A549 (cell line): ENCODE data around the gene CFAP73. TPM values are rescaled to one million over a fixed set of nuclear protein-coding genes. Genes with fewer than 3 reads are reported as not detected.
"Not testable (repeated sequence)": the region's sequence is repeated elsewhere in the genome, so short reads cannot be mapped to it uniquely, and the experiment has no call there.

Experiments
- ATAC-seq, 2 experiments: fragments of 200-7000 bp in 1 of 2; fragments of >200 bp in 1 of 2; cut with Nextera tagmentation in 1 of 2; cut with Tn5 transposase in 1 of 2; 3 replicates each; pipeline versions ENCODE4 v1.8.0 to v1.9.1; 2018 to 2020; ENCODE audit warnings: mild to moderate bottlenecking in 1 of 2, moderate library complexity in 1 of 2
- CTCF ChIA-PET: fragments of 300-600 bp; sonication (Branson Sonifier 250); formaldehyde crosslinking; extraction: SDS; loops from one replicate; lab custom pipeline; 2021; ENCODE audit warnings: antibody characterized with exemption, inconsistent platforms; lab: Yijun Ruan, JAX
- POLR2A ChIA-PET: fragments of 350-600 bp; formaldehyde crosslinking; extraction: SDS; loops from one replicate; lab custom pipeline; 2021; ENCODE audit warnings: antibody characterized with exemption, inconsistent platforms; lab: Yijun Ruan, JAX
- DNase-seq, 2 experiments: peaks; one replicate each; pipeline versions ENCODE4 v3.0.0 to v3.0.0-alpha.2; 2011 to 2016; ENCODE audit warnings: low read depth in 1 of 2, low spot score in 1 of 2
- FAIRE-seq: peaks from 2 replicates; lab custom pipeline; 2011; peaks lifted over from hg19 to GRCh38; lab: Jason Lieb, UNC
- H3K27ac ChIP-seq, 2 experiments: fragments of >200 bp; sonication (Bioruptor Twin); formaldehyde crosslinking; 3 replicates each; pipeline ENCODE4 v1.5.1; 2016 to 2017
- H3K4me1 ChIP-seq: fragments of >200 bp; sonication (Bioruptor Twin); formaldehyde crosslinking; 3 replicates; pipeline ENCODE4 v1.6.1; 2016
- H3K4me2 ChIP-seq: fragments of >200 bp; sonication (Bioruptor Twin); formaldehyde crosslinking; 3 replicates; pipeline ENCODE4 v1.6.1; 2016
- H3K4me3 ChIP-seq: fragments of >200 bp; sonication (Bioruptor Twin); formaldehyde crosslinking; 3 replicates; pipeline ENCODE4 v1.5.1; 2016
- H3K9me3 ChIP-seq: fragments of >200 bp; sonication (Bioruptor Twin); formaldehyde crosslinking; 3 replicates; pipeline ENCODE4 v1.6.1; 2016
- CBX2 ChIP-seq: fragments of 200-600 bp; sonication (generic); IDR thresholded peaks from 2 replicates; pipeline ENCODE4 v1.6.1; 2016; ENCODE audit warnings: low read depth, mild to moderate bottlenecking, borderline replicate concordance
- EP300 ChIP-seq, 2 experiments: fragments of >200 bp; sonication (Bioruptor Twin); formaldehyde crosslinking; IDR thresholded peaks; 2 replicates in 1 of 2; 3 replicates in 1 of 2; pipeline ENCODE4 v1.6.1; 2016 to 2017
- ESRRA ChIP-seq: fragments of 150-350 bp; IDR thresholded peaks from 2 replicates; pipeline ENCODE4 v1.6.1; 2014; ENCODE audit warnings: mild to moderate bottlenecking, low read length, borderline replicate concordance
- FOSL2 ChIP-seq, 2 experiments: fragments of 450-650 bp in 1 of 2; fragments of >200 bp in 1 of 2; sonication (Bioruptor Twin) in 1 of 2; formaldehyde crosslinking; IDR thresholded peaks; 2 replicates each; pipeline versions ENCODE4 v1.5.0 to v1.6.1; 2016 to 2020; ENCODE audit warnings: mild to moderate bottlenecking in 1 of 2, moderate library complexity in 1 of 2
- HDAC2 ChIP-seq: fragments of 200-600 bp; sonication (generic); IDR thresholded peaks from 2 replicates; pipeline ENCODE4 v1.6.1; 2016
- JUN ChIP-seq, 2 experiments: fragments of >200 bp; sonication (Bioruptor Twin); formaldehyde crosslinking; IDR thresholded peaks; 2 replicates in 1 of 2; 3 replicates in 1 of 2; pipeline ENCODE4 v1.6.1; 2016 to 2017
- JUNB ChIP-seq: fragments of >200 bp; sonication (Bioruptor Twin); formaldehyde crosslinking; IDR thresholded peaks from 2 replicates; pipeline ENCODE4 v1.6.1; 2016
- KDM1A ChIP-seq: fragments of 200-600 bp; sonication (generic); IDR thresholded peaks from 2 replicates; pipeline ENCODE4 v1.6.1; 2016; ENCODE audit warnings: low read depth, mild to moderate bottlenecking
- MAFK ChIP-seq: fragments of 450-650 bp; IDR thresholded peaks from 2 replicates; pipeline ENCODE4 v1.6.1; 2014; ENCODE audit not compliant: partially characterized antibody
- PHF8 ChIP-seq: fragments of 200-600 bp; sonication (generic); IDR thresholded peaks from 2 replicates; pipeline ENCODE4 v1.6.1; 2016; ENCODE audit warnings: low read depth, mild to moderate bottlenecking, antibody characterized with exemption, moderate library complexity, borderline replicate concordance
- RAD21 ChIP-seq, 2 experiments: fragments of >200 bp in 1 of 2; sonication (Bioruptor Twin) in 1 of 2; formaldehyde crosslinking in 1 of 2; IDR thresholded peaks in 1 of 2; conservative IDR thresholded peaks in 1 of 2; 2 replicates in 1 of 2; 3 replicates in 1 of 2; pipeline ENCODE4 v1.6.1; 2012 to 2018; ENCODE audit warnings: inconsistent platforms in 1 of 2
- RARB ChIP-seq: fragments of 250-450 bp; sonication (Bioruptor Pico); IDR thresholded peaks from 2 replicates; pipeline ENCODE4 v1.8.0; 2021; ENCODE audit warnings: mild to moderate bottlenecking, moderate library complexity
- RNF2 ChIP-seq: fragments of 200-600 bp; sonication (generic); IDR thresholded peaks from 2 replicates; pipeline ENCODE4 v1.6.1; 2016; ENCODE audit warnings: low read depth, mild to moderate bottlenecking, antibody characterized with exemption, moderate library complexity, borderline replicate concordance
- SREBF2 ChIP-seq: fragments of 450-650 bp; IDR thresholded peaks from 2 replicates; pipeline ENCODE4 v1.6.1; 2014; ENCODE audit warnings: mild to moderate bottlenecking, moderate library complexity
- ZFP36 ChIP-seq: fragments of 450-650 bp; IDR thresholded peaks from 2 replicates; pipeline ENCODE4 v1.6.1; 2014; ENCODE audit warnings: borderline replicate concordance; ENCODE audit not compliant: partially characterized antibody
- WGBS: methylation state at CpG from one replicate; pipeline ENCODE4 v1.1.6; 2017; ENCODE audit errors: missing lambda C conversion rate; 5-methylcytosine and 5-hydroxymethylcytosine counted together
- polyA plus RNA-seq, 4 experiments: library from polyadenylated mRNA; depleted of rRNA in 3 of 4; stranded (reverse); fragments of >200 nt; fragmentation: RNase III in 1 of 4; extraction: RNeasy Plus Mini Kit Qiagen cat#74134 plus additional on column Dnase treatment in 1 of 4; gene quantifications; 2 replicates in 3 of 4; 3 replicates in 1 of 4; pipeline ENCODE4 v1.2.3, GENCODE V29; 2011 to 2017
- TF ChIP-seq, protein P1 (sequence below): fragments of 250-450 bp; sonication (Bioruptor Pico); IDR thresholded peaks from 2 replicates; pipeline ENCODE4 v1.5.0; 2020; ENCODE audit warnings: low read depth, mild to moderate bottlenecking, moderate library complexity
- TF ChIP-seq, protein P2 (sequence below): fragments of >200 bp; sonication (Bioruptor Twin); formaldehyde crosslinking; IDR thresholded peaks from 3 replicates; pipeline ENCODE4 v1.5.1; 2016
- TF ChIP-seq, protein P3 (sequence below): fragments of 150-350 bp; IDR thresholded peaks from 2 replicates; pipeline ENCODE4 v1.6.1; 2014; ENCODE audit warnings: low read depth, mild to moderate bottlenecking, low read length
- TF ChIP-seq, protein P4 (sequence below): fragments of 450-650 bp; IDR thresholded peaks from 2 replicates; pipeline ENCODE4 v1.6.1; 2014; ENCODE audit warnings: antibody characterized with exemption

CFAP73 gene
- polyA plus RNA-seq, 2 of the 4 experiments (the other 2 are of a cell fraction): 0.05 TPM; not detected in 1

DNA sequence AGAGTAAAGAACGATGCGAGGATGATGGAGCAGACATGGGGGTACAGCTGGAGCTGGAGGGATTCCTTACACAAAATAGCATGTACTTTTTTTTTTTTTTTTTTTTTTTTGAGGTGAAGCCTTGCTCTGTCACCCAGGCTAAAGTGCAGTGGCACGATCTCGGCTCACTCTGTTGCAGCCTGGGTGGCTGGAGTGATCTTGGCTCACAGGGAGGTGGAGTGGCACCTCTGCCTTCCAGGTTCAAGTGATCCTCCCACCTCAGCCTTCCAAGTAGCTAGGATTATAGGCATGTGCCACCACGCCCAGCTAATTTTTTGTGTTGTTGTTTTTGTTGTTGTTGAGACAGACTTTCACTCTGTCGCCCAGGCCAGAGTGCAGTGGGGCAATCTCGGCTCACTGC, 8.8 kb upstream of the CFAP73 start (continued):
- TF ChIP-seq JUNB: no peak
- TF ChIP-seq JUN (IDR thresholded peaks at IDR 0.05): no peak
- no peak for TF ChIP-seq EP300 (IDR thresholded peaks at IDR 0.05)

DNA sequence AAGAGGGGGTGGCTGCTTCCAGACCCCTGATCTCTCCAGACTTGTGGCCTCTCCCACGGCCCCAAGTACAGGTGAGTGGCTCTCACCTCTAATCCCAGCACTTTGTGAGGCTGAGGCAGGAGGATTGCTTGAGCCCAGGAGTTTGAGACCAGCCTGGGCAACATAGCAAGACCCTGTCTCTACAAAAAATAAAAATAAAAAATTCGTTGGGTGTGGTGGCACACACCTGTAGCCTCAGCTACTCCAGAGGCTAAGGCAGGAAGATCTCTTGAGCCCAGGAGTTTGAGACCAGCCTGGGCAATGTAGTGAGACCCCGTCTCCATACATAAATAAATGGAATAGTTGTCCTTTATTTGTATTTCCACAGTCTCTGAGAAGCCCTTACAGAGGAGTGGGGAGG, 7.8 kb upstream of the CFAP73 start:
- WGBS: 45% methylated on average over 2 of the region's 3 CpGs
- H3K4me2 ChIP-seq, FAIRE-seq, H3K4me3 ChIP-seq, H3K4me1 ChIP-seq, H3K9me3 ChIP-seq, DNase-seq, ATAC-seq, H3K27ac ChIP-seq, POLR2A ChIA-PET: not testable (repeated sequence)
- CTCF ChIA-PET: interaction anchor here (1.1 to 6.4 kb wide), 3 partner anchors 10 to 43 kb away, joined by 3 to 55 read pairs (median 3); partner anchors contain the start of gene CFAP73

DNA sequence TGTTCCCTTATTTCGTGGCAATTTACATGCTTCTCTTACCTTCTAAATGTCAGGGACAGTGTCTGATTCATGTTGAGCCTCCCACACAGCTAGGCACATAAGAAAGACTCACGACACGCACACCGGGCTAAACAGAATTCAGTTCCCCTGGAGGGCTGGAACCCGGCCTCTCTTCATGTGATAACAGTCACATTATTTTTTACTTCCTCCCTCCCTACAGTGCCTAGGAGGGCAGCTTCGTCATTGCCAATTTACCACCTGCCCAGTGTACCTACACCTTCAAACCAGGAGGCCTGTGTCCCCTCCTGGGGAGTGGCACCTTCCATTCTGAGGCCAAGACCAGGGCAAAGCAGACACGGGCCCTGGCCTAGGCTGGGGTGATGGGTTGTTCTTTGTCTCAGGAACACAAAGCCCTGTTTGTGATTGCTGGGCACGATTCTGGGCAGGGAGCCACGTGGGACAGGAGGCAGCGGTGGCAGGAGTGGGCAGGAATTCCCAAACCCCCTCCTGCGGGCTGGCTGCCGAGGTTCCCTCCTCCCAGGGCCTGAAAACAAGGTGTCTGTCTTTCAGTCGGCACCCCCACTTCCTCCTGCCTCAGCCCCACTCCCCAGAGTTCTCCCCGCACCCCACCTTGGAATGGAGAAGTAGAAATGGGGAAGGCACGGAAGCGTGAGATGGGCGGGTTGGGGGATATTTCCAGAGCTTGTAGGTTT, 7.2 kb upstream of the CFAP73 start:
- no peak for DNase-seq
- CTCF ChIA-PET: interaction anchor here (0.6 to 6.4 kb wide), 5 partner anchors 9 to 43 kb away, joined by 3 to 55 read pairs (median 3); partner anchors contain the start of gene CFAP73
- no peak for TF ChIP-seq EP300 (IDR thresholded peaks at IDR 0.05)
- TF ChIP-seq, protein P1, sequence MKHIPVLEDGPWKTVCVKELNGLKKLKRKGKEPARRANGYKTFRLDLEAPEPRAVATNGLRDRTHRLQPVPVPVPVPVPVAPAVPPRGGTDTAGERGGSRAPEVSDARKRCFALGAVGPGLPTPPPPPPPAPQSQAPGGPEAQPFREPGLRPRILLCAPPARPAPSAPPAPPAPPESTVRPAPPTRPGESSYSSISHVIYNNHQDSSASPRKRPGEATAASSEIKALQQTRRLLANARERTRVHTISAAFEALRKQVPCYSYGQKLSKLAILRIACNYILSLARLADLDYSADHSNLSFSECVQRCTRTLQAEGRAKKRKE (CRISPR knock-in tag): no peak
- TF ChIP-seq SREBF2: no peak
- TF ChIP-seq ZFP36: no peak
- Histone ChIP-seq H3K4me2 (no peak overlapping the region), H3K4me1 (no peaks in the 10 kb centered on the region), H3K9me3 (peaks cover 3% of the 10 kb centered on the region; the same call in 2 of the 3 replicates), H3K4me3 (no peak overlapping the region), H3K27ac (no peak overlapping the region)
- WGBS: 80% methylated on average over 14 of the region's 17 CpGs
- no peak for FAIRE-seq
- POLR2A ChIA-PET: no interaction called here
- ATAC-seq: no peak

DNA sequence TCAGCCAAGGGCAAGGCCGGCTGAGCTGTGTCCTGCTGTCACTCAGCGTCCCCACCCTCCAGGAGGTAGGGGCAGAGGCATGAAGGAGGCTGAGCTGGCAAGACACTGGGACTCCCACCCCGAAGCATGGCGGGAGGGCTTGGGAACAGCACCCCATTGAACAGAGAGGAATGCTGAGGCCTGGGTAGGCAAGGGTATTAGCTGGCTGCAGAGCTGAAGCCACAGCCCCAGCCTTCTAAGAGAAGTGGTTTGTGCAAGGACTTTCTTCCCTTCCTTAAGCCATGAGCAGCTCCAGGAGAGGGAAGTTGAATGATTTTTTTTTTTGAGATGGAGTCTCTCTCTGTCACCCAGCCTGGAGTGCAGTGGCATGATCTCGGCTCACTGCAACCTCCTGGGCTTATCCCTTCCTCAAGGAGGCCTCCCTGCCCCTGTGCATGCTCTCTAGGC, 6.6 kb upstream of the CFAP73 start:
- ChIA-PET POLR2A (no interaction called here), CTCF (interaction anchor here (0.6 to 1.3 kb wide), 4 partner anchors 11 to 44 kb away, joined by 3 read pairs; no protein-coding TSS in a partner anchor)
- Histone ChIP-seq H3K4me3 (no peak overlapping the region), H3K4me2 (no peak overlapping the region), H3K4me1 (no peaks in the 10 kb centered on the region), H3K27ac (no peak overlapping the region), H3K9me3 (peaks cover 9% of the 10 kb centered on the region; the same call in 2 of the 3 replicates)
- FAIRE-seq: no peak
- ATAC-seq: peak in 1 of 2 experiments; percentile 40; a peak in 3 of 6 replicates
- DNase-seq: no peak
- TF ChIP-seq FOSL2 (IDR thresholded peaks at IDR 0.05) (no peak), FOSL2 (CRISPR knock-in tag; IDR thresholded peaks at IDR 0.05) (no peak), ESRRA (no peak), RNF2 (no peak), RAD21 (conservative IDR thresholded peaks at IDR 0.05 in 1 of 2, IDR thresholded peaks at IDR 0.05 in 1 of 2) (no peak), KDM1A (no peak), MAFK (no peak), PHF8 (no peak)
- TF ChIP-seq, all 56 proteins: peak for 0
- WGBS: 84% methylated on average over 5 of the region's 5 CpGs

DNA sequence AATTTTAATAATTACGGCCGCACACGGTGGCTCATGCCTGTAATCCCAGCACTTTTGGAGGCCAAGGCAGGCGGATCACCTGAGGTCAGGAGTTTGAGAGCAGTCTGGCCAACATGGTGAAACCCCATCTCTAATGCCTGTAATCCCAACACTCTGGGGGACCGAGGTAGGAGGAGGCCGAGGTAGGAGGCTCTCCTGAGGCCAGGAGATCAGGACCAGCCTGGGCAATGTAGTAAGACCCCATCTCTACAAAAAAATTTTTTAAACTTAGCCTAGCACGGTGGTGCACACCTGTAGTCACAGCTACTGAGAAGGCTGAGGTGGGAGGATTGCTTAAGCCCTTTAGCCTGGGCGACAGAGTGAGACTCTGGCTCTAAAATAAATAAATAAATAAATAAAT, 5.6 kb upstream of the CFAP73 start:
- no peak overlapping the region for H3K4me3 ChIP-seq
- H3K9me3 ChIP-seq: peaks cover 9% of the 10 kb centered on the region; the same call in 2 of the 3 replicates
- no peak overlapping the region for H3K4me2 ChIP-seq
- no peak for DNase-seq
- CTCF ChIA-PET: no interaction called here
- FAIRE-seq: no peak
- no peak for ATAC-seq
- TF ChIP-seq CBX2 (no peak), RARB (CRISPR knock-in tag) (no peak), HDAC2 (no peak)
- TF ChIP-seq, protein P2, sequence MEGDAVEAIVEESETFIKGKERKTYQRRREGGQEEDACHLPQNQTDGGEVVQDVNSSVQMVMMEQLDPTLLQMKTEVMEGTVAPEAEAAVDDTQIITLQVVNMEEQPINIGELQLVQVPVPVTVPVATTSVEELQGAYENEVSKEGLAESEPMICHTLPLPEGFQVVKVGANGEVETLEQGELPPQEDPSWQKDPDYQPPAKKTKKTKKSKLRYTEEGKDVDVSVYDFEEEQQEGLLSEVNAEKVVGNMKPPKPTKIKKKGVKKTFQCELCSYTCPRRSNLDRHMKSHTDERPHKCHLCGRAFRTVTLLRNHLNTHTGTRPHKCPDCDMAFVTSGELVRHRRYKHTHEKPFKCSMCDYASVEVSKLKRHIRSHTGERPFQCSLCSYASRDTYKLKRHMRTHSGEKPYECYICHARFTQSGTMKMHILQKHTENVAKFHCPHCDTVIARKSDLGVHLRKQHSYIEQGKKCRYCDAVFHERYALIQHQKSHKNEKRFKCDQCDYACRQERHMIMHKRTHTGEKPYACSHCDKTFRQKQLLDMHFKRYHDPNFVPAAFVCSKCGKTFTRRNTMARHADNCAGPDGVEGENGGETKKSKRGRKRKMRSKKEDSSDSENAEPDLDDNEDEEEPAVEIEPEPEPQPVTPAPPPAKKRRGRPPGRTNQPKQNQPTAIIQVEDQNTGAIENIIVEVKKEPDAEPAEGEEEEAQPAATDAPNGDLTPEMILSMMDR: no peak
- TF ChIP-seq, protein P3, sequence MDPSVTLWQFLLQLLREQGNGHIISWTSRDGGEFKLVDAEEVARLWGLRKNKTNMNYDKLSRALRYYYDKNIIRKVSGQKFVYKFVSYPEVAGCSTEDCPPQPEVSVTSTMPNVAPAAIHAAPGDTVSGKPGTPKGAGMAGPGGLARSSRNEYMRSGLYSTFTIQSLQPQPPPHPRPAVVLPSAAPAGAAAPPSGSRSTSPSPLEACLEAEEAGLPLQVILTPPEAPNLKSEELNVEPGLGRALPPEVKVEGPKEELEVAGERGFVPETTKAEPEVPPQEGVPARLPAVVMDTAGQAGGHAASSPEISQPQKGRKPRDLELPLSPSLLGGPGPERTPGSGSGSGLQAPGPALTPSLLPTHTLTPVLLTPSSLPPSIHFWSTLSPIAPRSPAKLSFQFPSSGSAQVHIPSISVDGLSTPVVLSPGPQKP: no peak
- TF ChIP-seq, protein P4, sequence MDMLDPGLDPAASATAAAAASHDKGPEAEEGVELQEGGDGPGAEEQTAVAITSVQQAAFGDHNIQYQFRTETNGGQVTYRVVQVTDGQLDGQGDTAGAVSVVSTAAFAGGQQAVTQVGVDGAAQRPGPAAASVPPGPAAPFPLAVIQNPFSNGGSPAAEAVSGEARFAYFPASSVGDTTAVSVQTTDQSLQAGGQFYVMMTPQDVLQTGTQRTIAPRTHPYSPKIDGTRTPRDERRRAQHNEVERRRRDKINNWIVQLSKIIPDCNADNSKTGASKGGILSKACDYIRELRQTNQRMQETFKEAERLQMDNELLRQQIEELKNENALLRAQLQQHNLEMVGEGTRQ: no peak
- TF ChIP-seq, protein P1 (CRISPR knock-in tag): no peak
- TF ChIP-seq, all 56 proteins: peak for 0
- 72% methylated on average over 8 of the region's 8 CpGs for WGBS
- no peak overlapping the region for H3K27ac ChIP-seq
- POLR2A ChIA-PET: no interaction called here
- H3K4me1 ChIP-seq: no peaks in the 10 kb centered on the region
